Measurements from ENCODE around the gene RCOR3. TPM values are rescaled to one million over a fixed set of nuclear protein-coding genes. Genes with fewer than 3 reads are reported as not detected.
"Not testable (repeated sequence)": the region's sequence is repeated elsewhere in the genome, so short reads cannot be mapped to it uniquely, and the experiment has no call there.

The RCOR3 gene
- total RNA-seq, 1 experiment from 2014 or later: 17.5 TPM

GRCh38 chr1:211348547-211348946 lies 89.4 kb downstream of the RCOR3 start:
- no peak for DNase-seq (ENCODE audit: low read depth in 1 of 2, low spot score in 2 of 2)

GRCh38 chr1:211349741-211350140 lies 90.6 kb downstream of the RCOR3 start:
- no peaks in the 10 kb centered on the region for H3K4me1 ChIP-seq (replicated peaks)
- no peak overlapping the region for H3K4me3 ChIP-seq
- no peaks in the 10 kb centered on the region; the same call in 1 of the 2 replicates for H3K36me3 ChIP-seq
- H3K9me3 ChIP-seq (replicated peaks): peaks cover 5% of the 10 kb centered on the region; the same call in 1 of the 2 replicates
- no peak for DNase-seq (ENCODE audit: low read depth in 1 of 2, low spot score in 2 of 2)
- H3K27me3 ChIP-seq (replicated peaks): no peaks in the 10 kb centered on the region
- H3K27ac ChIP-seq: no peak overlapping the region

More at GRCh38 chr1:211348547-211348946, 89.4 kb downstream of the RCOR3 start:
- H3K36me3 ChIP-seq: no peaks in the 10 kb centered on the region
- H3K27me3 ChIP-seq (replicated peaks): no peaks in the 10 kb centered on the region
- H3K9me3 ChIP-seq (replicated peaks): peaks cover 5% of the 10 kb centered on the region; the same call in 1 of the 2 replicates
- H3K4me1 ChIP-seq (replicated peaks): no peaks in the 10 kb centered on the region
- H3K4me3 ChIP-seq: no peak overlapping the region
- H3K27ac ChIP-seq: no peak overlapping the region

- not testable (repeated sequence) for H3K9me3 ChIP-seq (replicated peaks); DNase-seq (ENCODE audit: low read depth in 1 of 2, low spot score in 2 of 2); H3K4me3 ChIP-seq; H3K27me3 ChIP-seq (replicated peaks); H3K4me1 ChIP-seq (replicated peaks); H3K27ac ChIP-seq
- H3K36me3 ChIP-seq: peaks cover 11% of the 10 kb centered on the region
These were observed 92.9 kb downstream of the RCOR3 start for GRCh38 chr1:211352055-211352454.

GRCh38 chr1:211352465-211352864 lies 93.3 kb downstream of the RCOR3 start:
- Histone ChIP-seq H3K4me3 (no peak overlapping the region), H3K27me3 (replicated peaks) (no peaks in the 10 kb centered on the region), H3K4me1 (replicated peaks) (no peaks in the 10 kb centered on the region), H3K9me3 (replicated peaks) (peaks cover 5% of the 10 kb centered on the region; the same call in 1 of the 2 replicates), H3K36me3 (peaks cover 11% of the 10 kb centered on the region), H3K27ac (no peak overlapping the region)
- DNase-seq (ENCODE audit: low read depth in 1 of 2, low spot score in 2 of 2): no peak

GRCh38 chr1:211352985-211353515 lies 93.9 kb downstream of the RCOR3 start:
- peaks cover 11% of the 10 kb centered on the region for H3K36me3 ChIP-seq
- H3K9me3 ChIP-seq (replicated peaks): peaks cover 5% of the 10 kb centered on the region; the same call in 1 of the 2 replicates
- no peak overlapping the region for H3K4me3 ChIP-seq
- H3K27me3 ChIP-seq (replicated peaks): no peaks in the 10 kb centered on the region
- no peak for DNase-seq (ENCODE audit: low read depth in 1 of 2, low spot score in 2 of 2)
- no peak overlapping the region for H3K27ac ChIP-seq
- H3K4me1 ChIP-seq (replicated peaks): no peaks in the 10 kb centered on the region

- Histone ChIP-seq H3K27ac (no peak overlapping the region), H3K9me3 (replicated peaks) (peaks cover 5% of the 10 kb centered on the region; the same call in 1 of the 2 replicates), H3K27me3 (replicated peaks) (no peaks in the 10 kb centered on the region), H3K4me3 (no peak overlapping the region), H3K36me3 (peaks cover 11% of the 10 kb centered on the region), H3K4me1 (replicated peaks) (no peaks in the 10 kb centered on the region)
- no peak for DNase-seq (ENCODE audit: low read depth in 1 of 2, low spot score in 2 of 2)
These were observed 94.5 kb downstream of the RCOR3 start for GRCh38 chr1:211353562-211354212.

GRCh38 chr1:211355873-211356272 lies 96.7 kb downstream of the RCOR3 start:
- peaks cover 26% of the 10 kb centered on the region for H3K36me3 ChIP-seq
- no peak overlapping the region for H3K4me3 ChIP-seq
- H3K27ac ChIP-seq: no peak overlapping the region
- H3K9me3 ChIP-seq (replicated peaks): peaks cover 5% of the 10 kb centered on the region; the same call in 1 of the 2 replicates
- H3K27me3 ChIP-seq (replicated peaks): no peaks in the 10 kb centered on the region
- H3K4me1 ChIP-seq (replicated peaks): no peaks in the 10 kb centered on the region
- DNase-seq (ENCODE audit: low read depth in 1 of 2, low spot score in 2 of 2): peak in 1 of 2 experiments; percentile 8

- no peak for DNase-seq (ENCODE audit: low read depth in 1 of 2, low spot score in 2 of 2)
- Histone ChIP-seq H3K27me3 (replicated peaks) (no peaks in the 10 kb centered on the region), H3K9me3 (replicated peaks) (peaks cover 3% of the 10 kb centered on the region; the same call in 1 of the 2 replicates), H3K27ac (no peak overlapping the region), H3K4me1 (replicated peaks) (no peaks in the 10 kb centered on the region), H3K36me3 (peaks cover 28% of the 10 kb centered on the region), H3K4me3 (no peak overlapping the region)
These were observed 97.7 kb downstream of the RCOR3 start for GRCh38 chr1:211356723-211357407.

- no peak for DNase-seq (ENCODE audit: low read depth in 1 of 2, low spot score in 2 of 2)
- Histone ChIP-seq H3K27me3 (replicated peaks) (no peaks in the 10 kb centered on the region), H3K27ac (no peak overlapping the region), H3K4me3 (no peak overlapping the region), H3K9me3 (replicated peaks) (no peaks in the 10 kb centered on the region), H3K4me1 (replicated peaks) (no peaks in the 10 kb centered on the region), H3K36me3 (peaks cover 30% of the 10 kb centered on the region)
These were observed 99.5 kb downstream of the RCOR3 start for GRCh38 chr1:211358685-211359084.

GRCh38 chr1:211359876-211360275 lies 100.7 kb downstream of the RCOR3 start:
- Histone ChIP-seq H3K4me3 (no peak overlapping the region), H3K4me1 (replicated peaks) (no peaks in the 10 kb centered on the region), H3K27ac (no peak overlapping the region), H3K27me3 (replicated peaks) (no peaks in the 10 kb centered on the region), H3K9me3 (replicated peaks) (no peaks in the 10 kb centered on the region), H3K36me3 (peaks cover 30% of the 10 kb centered on the region; the same call in 1 of the 2 replicates)
- no peak for DNase-seq (ENCODE audit: low read depth in 1 of 2, low spot score in 2 of 2)

GRCh38 chr1:211361202-211361601 lies 102.0 kb downstream of the RCOR3 start:
- Histone ChIP-seq H3K9me3 (replicated peaks) (no peaks in the 10 kb centered on the region), H3K36me3 (peaks cover 32% of the 10 kb centered on the region; the same call in 1 of the 2 replicates), H3K27me3 (replicated peaks) (no peaks in the 10 kb centered on the region), H3K27ac (no peak overlapping the region), H3K4me1 (replicated peaks) (no peaks in the 10 kb centered on the region), H3K4me3 (no peak overlapping the region)
- DNase-seq (ENCODE audit: low read depth in 1 of 2, low spot score in 2 of 2): no peak
